ENCODE data around the gene WWOX. TPM values are rescaled to one million over a fixed set of nuclear protein-coding genes. Genes with fewer than 3 reads are reported as not detected.

Gene WWOX
- total RNA-seq, 4 donors from 2014 or later = 12.9 to 53.5 (median 25.6) TPM

DNA sequence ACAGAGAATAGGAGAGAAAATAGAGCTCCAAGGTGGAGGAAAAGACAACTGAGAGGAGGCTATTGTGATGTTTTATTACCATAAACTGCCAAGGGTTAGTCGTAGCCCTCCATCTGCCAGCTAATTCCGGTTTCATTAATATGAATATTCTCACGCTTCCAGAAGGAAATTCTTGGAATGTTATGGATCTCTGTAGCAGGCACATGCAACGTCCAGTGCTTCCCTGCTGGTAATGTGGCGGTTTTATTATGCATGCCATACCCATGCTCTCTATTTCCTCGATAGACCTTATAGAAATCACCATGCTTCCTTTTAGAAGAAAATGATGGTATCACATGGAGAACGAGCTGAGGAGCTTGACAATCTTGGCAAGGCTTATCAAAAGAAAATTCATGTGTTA is 1037.5 kb downstream of the WWOX start:
- TF ChIP-seq EP300 (IDR thresholded peaks at IDR 0.05) (no peak), POLR2A (IDR thresholded peaks at IDR 0.05) (no peak), POLR2AphosphoS5 (IDR thresholded peaks at IDR 0.05) (no peak)
- TF ChIP-seq, protein P1, sequence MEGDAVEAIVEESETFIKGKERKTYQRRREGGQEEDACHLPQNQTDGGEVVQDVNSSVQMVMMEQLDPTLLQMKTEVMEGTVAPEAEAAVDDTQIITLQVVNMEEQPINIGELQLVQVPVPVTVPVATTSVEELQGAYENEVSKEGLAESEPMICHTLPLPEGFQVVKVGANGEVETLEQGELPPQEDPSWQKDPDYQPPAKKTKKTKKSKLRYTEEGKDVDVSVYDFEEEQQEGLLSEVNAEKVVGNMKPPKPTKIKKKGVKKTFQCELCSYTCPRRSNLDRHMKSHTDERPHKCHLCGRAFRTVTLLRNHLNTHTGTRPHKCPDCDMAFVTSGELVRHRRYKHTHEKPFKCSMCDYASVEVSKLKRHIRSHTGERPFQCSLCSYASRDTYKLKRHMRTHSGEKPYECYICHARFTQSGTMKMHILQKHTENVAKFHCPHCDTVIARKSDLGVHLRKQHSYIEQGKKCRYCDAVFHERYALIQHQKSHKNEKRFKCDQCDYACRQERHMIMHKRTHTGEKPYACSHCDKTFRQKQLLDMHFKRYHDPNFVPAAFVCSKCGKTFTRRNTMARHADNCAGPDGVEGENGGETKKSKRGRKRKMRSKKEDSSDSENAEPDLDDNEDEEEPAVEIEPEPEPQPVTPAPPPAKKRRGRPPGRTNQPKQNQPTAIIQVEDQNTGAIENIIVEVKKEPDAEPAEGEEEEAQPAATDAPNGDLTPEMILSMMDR (IDR thresholded peaks at IDR 0.05) = no peak
- Histone ChIP-seq H3K27ac (no peak overlapping the region), H3K36me3 (no peaks in the 10 kb centered on the region), H3K4me1 (peaks cover 0 to 23% (median 0%) of the 10 kb centered on the region in 3 donors), H3K4me3 (no peak overlapping the region), H3K9me3 (no peaks in the 10 kb centered on the region), H3K27me3 (no peaks in the 10 kb centered on the region)
- 78 to 84% methylated on average over 7 of the region's 7 CpGs for WGBS, 2 donors (ENCODE audit: low coverage in 1 of 2)
- ATAC-seq = no peak

DNA sequence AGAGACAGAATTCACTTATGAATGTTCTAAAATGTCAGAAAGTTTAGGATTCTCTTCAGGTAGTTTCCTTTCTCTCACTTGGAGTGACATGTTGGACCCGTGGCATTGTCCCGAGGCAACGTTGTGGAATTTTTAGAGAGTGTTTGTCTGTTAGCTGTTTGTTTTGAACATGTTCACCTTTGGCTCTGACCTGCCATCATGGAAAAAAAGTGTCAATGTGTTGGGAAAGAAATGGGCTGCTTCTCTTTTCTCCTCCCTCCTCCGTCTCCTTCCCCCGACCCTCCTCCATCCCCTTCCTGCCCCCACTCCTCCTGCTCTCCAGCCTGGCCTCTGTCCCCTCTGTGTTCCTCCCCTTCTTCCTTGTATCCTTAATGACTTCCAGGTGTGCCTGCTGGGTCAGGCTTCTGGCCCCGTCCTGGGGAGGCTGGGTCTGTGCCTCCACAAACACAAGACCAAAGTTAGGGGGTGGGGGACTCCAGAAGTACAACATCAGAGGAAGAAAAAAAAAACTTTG is 1038.0 kb downstream of the WWOX start:
- no peak for ATAC-seq
- H3K27me3 ChIP-seq = no peaks in the 10 kb centered on the region
- no peak overlapping the region for H3K4me3 ChIP-seq
- H3K4me1 ChIP-seq = peaks cover 0 to 18% (median 0%) of the 10 kb centered on the region in 3 donors
- 47 to 51% methylated on average over 4 to 5 of the region's 6 CpGs for WGBS, 2 donors (ENCODE audit: low coverage in 1 of 2)
- TF ChIP-seq POLR2AphosphoS5 (IDR thresholded peaks at IDR 0.05) = no peak
- no peak for TF ChIP-seq POLR2A (IDR thresholded peaks at IDR 0.05)
- TF ChIP-seq, protein P1 (IDR thresholded peaks at IDR 0.05) = no peak
- no peak for TF ChIP-seq EP300 (IDR thresholded peaks at IDR 0.05)
- no peaks in the 10 kb centered on the region for H3K36me3 ChIP-seq
- no peak overlapping the region for H3K27ac ChIP-seq
- H3K9me3 ChIP-seq = no peaks in the 10 kb centered on the region

DNA sequence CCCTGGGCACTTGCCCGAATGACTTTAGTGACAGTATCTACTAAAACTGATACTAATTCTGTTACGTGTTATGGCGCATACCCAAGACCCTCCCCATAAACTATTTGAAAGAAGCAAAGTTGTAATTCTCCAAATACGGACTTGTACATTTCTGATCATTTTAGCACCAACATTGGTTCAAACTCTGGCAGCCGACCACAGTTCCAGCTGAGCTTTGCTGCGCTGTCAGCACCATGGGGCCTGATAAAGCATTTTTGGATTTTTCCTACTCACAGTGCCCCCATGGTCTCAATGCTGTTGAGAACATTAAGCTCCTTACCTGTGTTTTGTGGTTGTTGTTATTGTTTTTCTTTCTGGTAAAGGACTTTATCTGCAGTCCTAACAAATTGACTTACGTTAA is 1040.3 kb downstream of the WWOX start:
- no peak overlapping the region for H3K27ac ChIP-seq
- TF ChIP-seq EP300 (IDR thresholded peaks at IDR 0.05) (no peak), POLR2AphosphoS5 (IDR thresholded peaks at IDR 0.05) (no peak), POLR2A (IDR thresholded peaks at IDR 0.05) (no peak)
- TF ChIP-seq, protein P1 (IDR thresholded peaks at IDR 0.05) = no peak
- ATAC-seq = no peak
- whole genome bisulfite sequencing, 2 donors (ENCODE audit: low coverage in 1 of 2) = 85 to 86% methylated on average over 6 to 7 of the region's 7 CpGs
- no peaks in the 10 kb centered on the region for H3K36me3 ChIP-seq
- H3K4me3 ChIP-seq = no peak overlapping the region
- H3K9me3 ChIP-seq = no peaks in the 10 kb centered on the region
- H3K4me1 ChIP-seq = no peaks in the 10 kb centered on the region
- no peaks in the 10 kb centered on the region for H3K27me3 ChIP-seq

DNA sequence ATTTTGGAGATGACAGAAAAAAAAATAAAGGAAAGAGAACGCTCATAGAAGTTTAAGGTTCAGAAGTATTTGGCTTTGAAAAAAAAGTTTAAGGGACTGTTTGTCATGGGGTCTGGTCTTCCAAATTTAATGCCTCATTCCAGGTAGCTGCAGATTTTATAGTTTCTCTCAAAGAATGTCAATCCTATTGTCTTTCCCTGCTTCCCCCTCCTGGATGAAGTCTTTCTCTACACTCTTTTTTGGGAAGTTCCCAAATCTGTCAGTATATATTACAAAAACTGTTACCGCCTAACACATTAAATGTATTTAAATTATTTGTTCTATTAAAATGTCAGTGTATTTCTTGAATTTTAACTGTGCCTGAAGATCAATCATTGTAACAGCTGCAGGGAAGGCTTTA is 1043.6 kb downstream of the WWOX start:
- Histone ChIP-seq H3K27me3 (no peaks in the 10 kb centered on the region), H3K27ac (no peak overlapping the region), H3K4me1 (no peaks in the 10 kb centered on the region), H3K9me3 (no peaks in the 10 kb centered on the region), H3K36me3 (no peaks in the 10 kb centered on the region), H3K4me3 (no peak overlapping the region)
- TF ChIP-seq, protein P1 (IDR thresholded peaks at IDR 0.05) = no peak
- no peak for TF ChIP-seq POLR2A (IDR thresholded peaks at IDR 0.05)
- no peak for TF ChIP-seq EP300 (IDR thresholded peaks at IDR 0.05)
- no peak for TF ChIP-seq POLR2AphosphoS5 (IDR thresholded peaks at IDR 0.05)
- no peak for ATAC-seq
- 92 to 93% methylated on average over 2 of the region's 2 CpGs for WGBS, 2 donors (ENCODE audit: low coverage in 1 of 2)

DNA sequence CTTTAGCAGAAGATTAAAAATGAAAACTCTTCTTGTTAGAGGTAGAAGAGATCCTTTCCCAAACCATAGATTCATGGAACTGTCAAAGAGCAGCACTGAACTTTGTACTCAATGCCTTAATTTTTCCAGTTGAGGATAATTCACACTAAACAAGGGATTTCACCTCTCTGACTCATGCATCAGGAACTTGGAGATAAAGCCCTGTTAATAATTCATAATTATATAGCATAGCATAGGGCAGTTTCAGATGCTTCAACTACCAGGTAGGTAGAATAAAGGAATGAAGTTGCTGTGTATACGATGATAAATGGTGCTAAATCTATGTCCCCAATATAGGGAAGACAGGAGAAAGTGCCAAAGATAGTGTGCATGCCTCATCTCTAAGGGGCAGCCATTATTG is 1050.7 kb downstream of the WWOX start:
- Histone ChIP-seq H3K4me3 (no peak overlapping the region), H3K9me3 (no peaks in the 10 kb centered on the region), H3K4me1 (no peaks in the 10 kb centered on the region), H3K27ac (no peak overlapping the region), H3K36me3 (no peaks in the 10 kb centered on the region), H3K27me3 (no peaks in the 10 kb centered on the region)
- TF ChIP-seq POLR2A (IDR thresholded peaks at IDR 0.05) (no peak), EP300 (IDR thresholded peaks at IDR 0.05) (no peak), POLR2AphosphoS5 (IDR thresholded peaks at IDR 0.05) (no peak)
- TF ChIP-seq, protein P1 (IDR thresholded peaks at IDR 0.05) = no peak
- no peak for ATAC-seq
- whole genome bisulfite sequencing, 2 donors (ENCODE audit: low coverage in 1 of 2) = 100% methylated on average over 1 of the region's 1 CpG; no CpG with 5 or more reads in 1 of the 2 donors

All from gastroesophageal sphincter (tissue), 4 donors.